Upper lobe of left lung (tissue), 4 donors: ENCODE measurements around the gene KRTAP10-5.

Experiments used
- CTCF ChIP-seq, 6 experiments: fragments of 450-650 bp in 4 of 6; fragments of 200-600 bp in 2 of 6; sonication (generic) in 2 of 6; IDR thresholded peaks; one replicate each; pipeline ENCODE4 v1.5.1; 2016 to 2019; ENCODE audit warnings: antibody characterized with exemption in 6 of 6
- POLR2A ChIP-seq, 4 donors: fragments of 450-650 bp; IDR thresholded peaks; one replicate each; pipeline ENCODE4 v1.5.1; 2016 to 2017; ENCODE audit warnings: antibody characterized with exemption in 4 of 4, mild to moderate bottlenecking in 2 of 4

- TF ChIP-seq CTCF (IDR thresholded peaks at IDR 0.05) = no peak
- no peak for TF ChIP-seq POLR2A (IDR thresholded peaks at IDR 0.05)
Measured at GRCh38 chr21:44614161-44614631, 33.8 kb upstream of the KRTAP10-5 start.
